Measurements from ENCODE around the gene FLRT2.

Gene FLRT2

GRCh38 chr14:85501751-85502150, 28.2 kb upstream of the FLRT2 start:
- H3K4me3 ChIP-seq (replicated peaks; ENCODE audit: low read depth, low read length): no peak overlapping the region
- no peak for DNase-seq (ENCODE audit: extremely low read depth, low read depth)

GRCh38 chr14:85508863-85509262, 21.1 kb upstream of the FLRT2 start:
- no peak for TF ChIP-seq CTCF (IDR thresholded peaks at IDR 0.05; ENCODE audit: low read depth, low read length, missing control alignments)
- no peak overlapping the region for H3K4me3 ChIP-seq (replicated peaks; ENCODE audit: low read depth, low read length)
- DNase-seq (ENCODE audit: extremely low read depth, low read depth): no peak

More at GRCh38 chr14:85501751-85502150, 28.2 kb upstream of the FLRT2 start:
- TF ChIP-seq CTCF (IDR thresholded peaks at IDR 0.05; ENCODE audit: low read depth, low read length, missing control alignments): no peak

- no peak for DNase-seq (ENCODE audit: extremely low read depth, low read depth)
- TF ChIP-seq CTCF (IDR thresholded peaks at IDR 0.05; ENCODE audit: low read depth, low read length, missing control alignments): no peak
- H3K4me3 ChIP-seq (replicated peaks; ENCODE audit: low read depth, low read length): no peak overlapping the region
Measured at GRCh38 chr14:85512451-85512850, 17.5 kb upstream of the FLRT2 start.

GRCh38 chr14:85514487-85514886, 15.5 kb upstream of the FLRT2 start:
- no peak overlapping the region for H3K4me3 ChIP-seq (replicated peaks; ENCODE audit: low read depth, low read length)
- no peak for DNase-seq (ENCODE audit: extremely low read depth, low read depth)
- no peak for TF ChIP-seq CTCF (IDR thresholded peaks at IDR 0.05; ENCODE audit: low read depth, low read length, missing control alignments)

GRCh38 chr14:85516239-85517113, 13.5 kb upstream of the FLRT2 start:
- peak; percentile 91 for DNase-seq (ENCODE audit: extremely low read depth, low read depth)

GRCh38 chr14:85517114-85517688, 12.7 kb upstream of the FLRT2 start:
- no peak for DNase-seq (ENCODE audit: extremely low read depth, low read depth)
- no peak for TF ChIP-seq CTCF (IDR thresholded peaks at IDR 0.05; ENCODE audit: low read depth, low read length, missing control alignments)
- no peak overlapping the region for H3K4me3 ChIP-seq (replicated peaks; ENCODE audit: low read depth, low read length)

More at GRCh38 chr14:85516239-85517113, 13.5 kb upstream of the FLRT2 start:
- H3K4me3 ChIP-seq (replicated peaks; ENCODE audit: low read depth, low read length): peak overlapping the region; percentile 28
- no peak for TF ChIP-seq CTCF (IDR thresholded peaks at IDR 0.05; ENCODE audit: low read depth, low read length, missing control alignments)

All from HFF-Myc (cell line).